Measurements from ENCODE around the gene H6PD.

H6PD gene

DNA sequence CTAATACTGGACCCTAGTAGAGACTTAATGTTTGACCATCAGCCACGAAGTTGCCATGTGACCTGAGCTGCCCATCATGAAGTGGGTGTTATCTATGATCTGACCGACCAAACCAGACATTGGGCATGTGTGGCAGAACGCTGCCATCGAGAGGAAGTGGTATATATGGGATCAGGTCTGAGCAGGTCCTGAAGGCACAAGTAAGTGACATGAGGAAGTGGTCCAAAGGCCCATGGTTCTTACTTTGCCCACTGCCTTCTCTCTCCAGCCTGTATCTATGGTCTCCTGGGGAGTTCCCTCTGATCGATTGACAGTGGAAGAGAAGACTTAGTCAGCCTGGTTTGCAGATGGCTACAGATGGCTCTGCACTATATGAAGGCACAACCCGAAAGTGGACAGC, 66.0 kb downstream of the H6PD start:
- DNase-seq = no peak

DNA sequence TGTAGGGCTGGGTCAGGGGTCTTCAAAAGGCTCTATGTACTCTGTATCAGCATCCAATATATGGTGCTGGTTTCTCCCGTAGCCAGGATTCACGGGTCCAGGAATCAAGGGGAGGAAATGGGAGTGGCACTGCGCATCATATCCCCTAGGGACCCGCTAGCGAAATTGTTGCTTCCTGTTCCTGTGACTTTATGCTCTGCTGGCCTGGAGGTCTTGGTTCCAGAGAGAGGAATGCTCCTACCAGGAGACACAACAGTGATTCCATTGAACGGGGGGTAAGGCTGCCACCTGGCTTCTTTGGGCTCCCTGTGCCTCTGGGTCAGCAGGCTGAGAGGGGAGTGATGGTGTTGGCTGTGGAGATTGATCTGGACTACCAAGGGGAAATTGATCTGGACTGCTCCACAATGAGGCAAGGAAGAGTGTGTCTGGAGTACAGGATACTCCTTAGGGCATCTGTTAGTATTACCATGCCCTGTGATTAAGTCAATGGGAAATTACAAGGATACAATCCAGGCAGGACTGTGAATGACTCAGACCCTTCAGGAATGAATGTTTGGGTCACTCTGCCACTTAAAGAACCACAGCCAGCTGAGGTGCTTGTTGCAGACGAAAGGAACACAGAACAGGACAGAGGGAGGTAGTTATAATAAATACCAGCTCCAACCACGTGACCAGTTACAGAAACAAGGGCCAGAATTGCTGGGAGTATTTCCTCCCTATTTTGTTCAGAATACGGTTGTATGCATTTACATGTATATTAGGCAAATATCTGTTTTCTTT, 68.4 kb downstream of the H6PD start:
- DNase-seq = no peak

DNA sequence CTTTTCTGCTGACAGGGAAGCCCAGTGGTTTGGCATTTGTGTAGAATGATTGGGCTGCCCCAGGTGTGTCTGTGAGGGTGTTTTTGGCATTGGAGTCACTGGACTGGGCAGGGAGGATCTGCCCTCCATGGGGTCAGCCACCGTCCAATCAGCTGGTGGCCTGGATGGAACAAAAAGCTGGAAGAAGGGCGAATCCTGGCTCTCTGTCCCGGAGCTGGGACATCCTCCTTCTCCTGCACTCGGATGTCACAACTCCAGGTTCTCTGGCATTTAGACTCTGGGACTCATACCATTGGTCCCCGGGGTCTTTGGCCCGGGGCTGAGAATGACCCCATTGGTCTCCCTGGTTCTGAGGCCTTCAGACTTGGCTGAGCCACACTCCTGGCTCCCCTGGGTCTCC, 69.3 kb downstream of the H6PD start:
- DNase-seq = no peak

DNA sequence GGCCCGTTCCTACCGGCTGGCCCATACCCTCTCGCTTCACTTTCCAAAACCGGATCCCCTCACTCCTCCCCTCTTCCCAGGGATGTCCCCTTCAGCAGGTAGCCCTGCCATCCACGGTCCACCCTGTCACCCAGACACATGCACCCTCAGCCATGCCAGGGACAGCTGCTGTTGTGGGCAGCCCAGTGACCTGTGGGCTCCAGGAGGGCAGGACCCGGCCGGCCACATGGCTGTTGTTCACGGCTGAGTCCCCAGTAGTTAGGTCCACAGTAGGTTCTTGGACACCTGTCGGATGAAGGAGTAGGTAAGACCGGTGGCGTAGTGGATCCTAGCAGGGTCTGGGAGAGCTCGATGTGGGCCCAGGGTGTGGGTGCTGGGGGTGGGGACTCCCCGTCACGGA, 70.6 kb downstream of the H6PD start:
- no peak for DNase-seq

DNA sequence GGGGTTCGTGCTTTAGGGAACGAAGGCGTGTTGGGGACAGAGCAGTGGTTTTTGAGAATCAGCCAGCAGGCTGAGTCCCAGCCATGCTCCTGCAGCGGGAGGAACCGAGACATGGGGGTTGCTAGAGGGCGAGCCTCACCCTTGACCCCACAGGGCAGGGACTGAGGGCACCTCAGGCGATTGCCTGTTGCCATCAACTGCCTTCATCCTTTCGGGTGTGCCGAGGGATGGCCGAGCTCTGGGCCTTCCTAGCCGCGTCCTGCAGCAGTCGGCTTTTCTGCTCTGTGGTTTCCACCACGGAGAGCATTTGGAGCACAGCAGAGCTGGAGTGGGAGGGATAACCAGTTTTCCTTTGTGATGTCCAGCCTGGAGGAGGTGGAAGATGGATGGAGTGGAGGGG, 71.4 kb downstream of the H6PD start:
- no peak for DNase-seq

DNA sequence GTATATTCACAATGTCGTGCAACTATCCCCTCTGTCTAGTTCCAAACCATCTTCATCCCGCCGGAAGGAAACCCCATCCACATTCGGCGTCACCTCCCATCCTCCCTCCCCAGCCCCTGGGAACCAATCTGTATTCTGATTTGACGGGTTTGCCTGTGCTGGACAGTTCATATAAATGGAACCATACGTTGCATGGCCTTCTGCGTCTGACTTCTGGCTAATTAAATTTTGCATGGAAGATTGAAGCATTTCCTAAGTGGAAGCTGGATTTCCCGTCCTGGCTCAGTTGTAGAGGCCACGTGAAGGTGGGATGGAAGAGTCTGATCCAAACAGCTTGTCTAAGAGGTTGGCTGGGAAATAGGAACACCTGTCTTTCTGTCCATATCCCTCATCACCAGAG, 72.7 kb downstream of the H6PD start:
- no peak for DNase-seq

DNA sequence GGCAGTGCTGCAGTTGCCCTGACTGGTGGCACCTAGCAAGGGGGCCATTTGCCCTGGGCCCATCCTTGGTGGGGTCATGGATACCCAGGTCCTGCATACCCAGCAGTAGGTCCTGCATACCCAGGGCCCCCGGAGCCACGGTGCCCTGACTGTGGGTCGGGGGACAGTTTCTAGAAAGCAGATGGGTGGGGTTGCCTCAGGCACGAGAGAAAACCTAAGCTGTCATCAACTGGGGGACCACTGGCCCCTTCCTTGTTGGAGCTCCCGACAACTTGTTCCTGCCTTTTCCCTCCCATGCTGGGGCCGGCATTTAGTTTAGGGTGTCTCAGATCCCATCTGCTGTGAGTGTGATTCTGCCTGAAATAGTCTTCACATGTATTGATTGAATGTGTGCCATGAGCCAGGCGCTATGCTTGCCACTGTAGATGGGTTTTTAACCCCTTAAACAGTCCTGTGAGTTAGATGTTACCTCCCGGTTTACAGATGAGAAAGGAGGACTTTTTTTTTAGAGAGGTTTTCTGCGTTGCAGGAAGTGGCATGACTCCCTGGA, 73.7 kb downstream of the H6PD start:
- no peak for DNase-seq

DNA sequence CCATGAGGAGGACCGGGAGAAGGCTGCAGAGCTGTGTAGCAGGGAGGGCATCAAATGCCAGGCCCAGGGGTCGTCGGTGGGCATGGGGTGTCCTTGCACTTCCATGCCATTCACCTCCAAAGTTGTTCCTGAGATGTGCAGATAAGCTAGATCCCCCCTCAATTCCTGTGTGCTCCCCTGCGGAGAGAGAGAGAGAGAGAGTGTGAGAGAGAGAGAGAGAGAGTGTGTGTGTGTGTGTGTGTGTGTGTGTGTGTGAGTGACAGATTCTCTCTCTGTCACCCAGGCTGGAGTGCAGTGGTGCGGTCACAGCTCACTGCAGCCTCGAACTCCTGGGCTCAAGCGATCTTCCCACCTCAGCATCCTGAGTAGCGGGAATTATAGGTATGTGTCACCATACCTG, 74.5 kb downstream of the H6PD start:
- DNase-seq = no peak

DNA sequence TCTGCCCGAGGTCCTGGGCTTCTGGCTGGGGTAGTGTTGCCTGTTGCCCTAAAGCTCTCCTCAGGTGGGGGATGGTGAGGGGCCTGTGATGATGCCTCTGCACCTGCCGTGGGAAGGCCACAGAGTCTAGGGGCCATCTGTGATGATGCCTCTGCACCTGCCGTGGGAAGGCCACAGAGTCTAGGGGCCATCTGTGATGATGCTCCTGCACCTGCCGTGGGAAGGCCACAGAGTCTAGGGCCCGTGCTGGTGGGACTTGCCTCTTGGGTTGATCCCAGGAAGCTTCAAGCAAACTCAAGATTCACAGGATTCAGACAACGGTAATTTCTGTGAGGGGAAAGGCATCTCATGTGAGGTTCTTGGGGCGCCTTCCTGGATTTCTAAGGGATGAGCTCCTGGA, 75.4 kb downstream of the H6PD start:
- DNase-seq = no peak

DNA sequence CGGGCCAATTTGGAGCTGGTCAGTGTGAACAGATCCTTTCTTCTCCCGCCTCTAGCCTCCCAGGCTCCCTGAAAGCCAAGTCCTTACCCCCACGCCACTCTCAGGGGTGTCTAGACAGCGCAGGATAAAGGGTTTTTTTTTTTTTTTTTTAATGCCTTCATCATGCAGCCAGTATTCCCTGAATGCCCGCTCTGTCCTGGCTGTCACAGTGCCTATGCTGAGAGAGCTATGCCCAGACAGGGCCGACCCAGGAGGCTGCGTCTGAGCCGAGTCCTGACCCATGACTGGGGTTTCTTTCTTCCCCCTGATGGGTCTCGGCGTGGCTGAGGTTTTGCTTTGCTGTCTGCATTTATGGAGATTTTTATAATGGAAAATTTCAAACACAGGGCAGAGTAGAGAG, 76.5 kb downstream of the H6PD start:
- DNase-seq = no peak

DNA sequence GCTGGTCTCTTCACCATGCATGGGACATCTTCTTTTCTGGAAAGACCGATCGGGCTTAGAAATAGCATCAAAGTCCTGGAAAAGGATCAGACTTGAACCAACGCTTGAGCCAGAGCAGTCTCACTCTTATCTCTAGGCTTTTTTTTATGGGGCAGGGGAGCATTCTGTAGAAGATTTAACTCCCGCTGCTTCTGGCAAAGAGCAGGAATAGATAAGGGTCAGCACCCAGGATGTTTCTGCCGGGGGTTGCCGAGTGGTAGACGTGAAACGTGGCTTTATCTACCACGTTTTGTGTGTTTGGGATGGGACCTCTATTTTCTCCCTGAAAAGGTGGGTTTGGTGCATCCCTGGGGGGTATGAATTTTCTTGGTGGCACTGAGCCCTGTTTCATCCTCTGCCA, 76.9 kb downstream of the H6PD start:
- no peak for DNase-seq

DNA sequence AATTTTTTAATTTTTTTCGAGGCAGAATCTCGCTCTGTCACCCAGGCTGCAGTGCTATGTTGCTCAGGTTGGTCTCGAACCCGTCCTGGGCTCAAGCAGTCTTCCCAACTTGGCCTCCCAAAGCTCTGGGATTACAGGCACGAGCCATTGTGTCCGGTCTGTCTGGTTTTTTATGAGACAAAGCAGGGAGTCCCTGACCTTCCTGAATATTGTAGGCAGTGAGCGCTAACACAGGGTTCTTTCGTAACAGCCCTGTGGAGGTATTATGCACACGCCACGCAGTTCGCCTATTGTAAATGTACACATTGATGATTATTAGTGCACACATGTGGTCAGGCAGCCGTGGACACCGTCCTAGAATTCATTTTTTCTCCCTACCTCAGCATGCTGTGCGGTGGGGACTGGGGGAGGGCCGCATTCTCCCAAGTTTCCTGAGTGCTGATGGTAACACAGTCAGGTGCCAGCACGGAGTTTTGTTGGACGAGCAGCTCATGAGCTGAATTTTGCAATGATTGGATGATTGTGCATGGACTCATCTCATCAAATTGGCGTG, 77.7 kb downstream of the H6PD start:
- DNase-seq = no peak

DNA sequence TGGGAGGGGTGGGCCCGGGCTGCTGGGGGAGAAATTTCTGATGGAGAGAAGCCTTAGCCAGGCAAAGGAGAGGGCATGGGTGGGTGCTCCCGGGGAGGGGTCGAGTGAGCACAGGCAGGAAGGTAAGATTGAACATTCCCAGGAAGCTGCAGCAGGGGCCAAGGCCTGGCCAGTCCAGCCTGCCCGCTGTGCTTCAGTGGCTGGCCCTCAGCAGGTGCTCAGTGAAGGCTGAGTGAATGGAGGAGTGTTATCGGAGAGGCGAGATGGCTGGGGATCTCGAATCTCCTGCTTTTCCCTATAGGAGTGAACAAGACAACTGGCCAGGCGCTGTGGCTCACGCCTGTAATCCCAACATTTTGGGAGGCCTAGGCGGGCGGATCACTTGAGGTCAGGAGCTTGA, 79.0 kb downstream of the H6PD start:
- no peak for DNase-seq

DNA sequence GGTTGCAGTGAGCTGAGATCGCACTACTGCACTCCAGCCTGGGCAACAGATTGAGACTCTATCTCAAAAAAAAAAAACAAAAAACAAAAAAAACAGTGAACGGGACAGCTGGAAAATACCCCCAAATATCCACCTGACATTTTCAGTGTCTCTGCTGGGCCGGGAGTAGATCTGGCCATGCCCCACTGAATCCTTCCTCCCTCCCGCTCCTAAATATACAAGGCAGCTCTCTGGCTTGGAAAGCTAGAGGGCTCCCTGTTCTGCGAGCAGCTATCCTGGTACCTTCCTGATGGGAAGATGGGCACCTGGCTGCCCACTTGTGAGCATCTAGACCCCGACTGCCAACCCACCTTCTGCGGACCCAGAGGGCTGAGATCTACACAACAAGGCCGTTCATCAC, 79.5 kb downstream of the H6PD start:
- DNase-seq = no peak

DNA sequence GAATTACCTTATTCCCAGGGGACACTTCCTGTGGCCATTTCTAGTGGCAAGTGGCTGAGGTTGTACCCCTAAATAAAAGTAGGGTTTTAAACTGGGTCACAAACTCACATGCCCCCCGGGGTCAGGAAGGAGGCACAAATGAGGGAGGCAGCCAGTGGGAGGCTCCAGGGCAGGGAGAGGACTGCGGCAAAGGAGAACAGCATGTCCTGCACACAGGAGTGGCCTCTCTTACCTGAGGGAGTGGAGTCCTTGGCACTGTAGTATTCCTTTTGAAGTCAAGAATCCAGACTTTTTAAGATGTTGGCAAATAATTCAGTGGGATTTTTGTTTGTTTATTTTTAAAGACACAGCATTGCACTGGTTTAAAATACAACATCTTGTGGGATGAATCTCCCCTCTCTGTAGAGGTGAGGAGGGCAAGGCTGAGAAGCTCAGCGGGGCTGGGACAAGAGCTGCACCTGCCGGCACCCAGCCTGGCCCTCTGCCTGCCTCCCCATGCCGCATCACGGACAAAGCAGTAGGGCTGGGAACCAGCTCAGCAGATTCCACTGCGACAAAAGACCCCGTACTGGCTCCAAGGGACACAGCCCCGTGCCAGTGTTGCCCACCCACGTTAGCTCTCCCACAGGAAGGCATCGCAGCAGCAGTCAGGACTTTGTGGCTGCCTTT, 80.3 kb downstream of the H6PD start:
- no peak for DNase-seq

DNA sequence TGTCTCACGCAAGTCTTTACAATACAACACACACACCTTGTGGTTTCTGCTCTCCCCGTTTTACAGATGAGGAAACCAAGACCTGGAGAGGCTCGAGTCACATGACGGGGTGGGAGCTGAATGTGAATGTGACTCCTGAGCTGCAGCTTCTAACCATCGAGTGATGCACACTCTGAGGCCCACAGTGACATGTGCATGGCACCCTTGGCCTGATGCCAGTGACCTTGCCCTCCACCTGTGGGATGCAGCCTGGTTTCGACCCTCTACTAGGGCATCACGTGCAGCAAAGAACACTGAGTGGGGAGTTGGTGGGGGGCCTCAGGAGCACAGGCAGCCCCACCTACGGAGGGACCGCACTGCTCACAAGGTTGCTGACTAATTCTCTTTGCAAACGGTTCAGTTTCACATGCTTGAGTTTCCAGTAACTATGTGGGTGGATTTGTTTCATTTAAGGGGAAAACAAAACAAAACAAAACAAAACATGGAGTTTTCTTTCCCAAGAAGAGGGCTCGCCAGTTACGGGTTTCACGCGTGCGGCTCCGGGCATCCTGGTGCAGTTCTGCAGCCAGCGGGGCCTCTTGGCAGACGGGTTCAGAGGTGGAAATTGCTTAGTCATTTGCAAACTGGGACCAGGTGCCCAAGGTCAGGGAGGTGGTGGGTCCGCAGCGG, 81.0 kb downstream of the H6PD start:
- no peak for DNase-seq

DNA sequence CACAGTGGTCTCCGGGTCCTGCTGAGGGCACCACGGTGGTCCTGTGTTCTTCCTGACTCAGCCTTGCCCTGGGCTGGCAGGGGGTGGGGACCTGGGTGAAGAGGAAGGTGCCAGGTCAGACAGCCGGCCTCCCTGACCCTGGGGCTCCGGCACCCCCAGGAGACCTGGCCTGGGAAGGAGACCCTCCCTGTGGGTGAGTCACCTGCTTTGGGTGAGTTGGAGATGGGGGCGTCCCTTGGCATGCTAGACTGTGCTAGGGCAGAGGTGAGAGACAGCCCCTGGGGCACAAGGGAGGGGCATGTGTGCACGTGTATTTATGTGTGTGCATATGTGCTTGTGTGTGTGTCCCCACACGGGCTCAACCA, 81.5 kb downstream of the H6PD start:
- DNase-seq = no peak

DNA sequence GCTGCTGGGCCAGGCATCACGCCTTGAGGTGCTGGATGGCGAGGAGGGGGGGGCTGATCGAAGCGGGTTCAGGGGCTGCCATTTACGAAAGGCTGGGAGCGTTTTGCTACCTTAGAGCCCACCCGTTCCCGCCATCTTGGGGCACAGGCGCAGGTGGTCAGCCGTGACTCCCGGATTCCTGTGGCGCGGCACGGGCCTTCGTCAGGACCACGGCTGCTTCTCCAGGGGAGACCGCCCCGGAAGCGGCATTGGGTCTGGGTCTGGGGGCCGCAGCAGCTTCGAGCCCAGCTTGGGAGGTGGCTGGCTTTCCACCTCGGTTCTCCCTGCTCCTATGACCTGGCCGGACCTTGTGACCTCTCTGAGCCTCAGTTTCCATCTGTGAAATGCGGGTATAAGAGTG, 81.9 kb downstream of the H6PD start:
- no peak for DNase-seq

DNA sequence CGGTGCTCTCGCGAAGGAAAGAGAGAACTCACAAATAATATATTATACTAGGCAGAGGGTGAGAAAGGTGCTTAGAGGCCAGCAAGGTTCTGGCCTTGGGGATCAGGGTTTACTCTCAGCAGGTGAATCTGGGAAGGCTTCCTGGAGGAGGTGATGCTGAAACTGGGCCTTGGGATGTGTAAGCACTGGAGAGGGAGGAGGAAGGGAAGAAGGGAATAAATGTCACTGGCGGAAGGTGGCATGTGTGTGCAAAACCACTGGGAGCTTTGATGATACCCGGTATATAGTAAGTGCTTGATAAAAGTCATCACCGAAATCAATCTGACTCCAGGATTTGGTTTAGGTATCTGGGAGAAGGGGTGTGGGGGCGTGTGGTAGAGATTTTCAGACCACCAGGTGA, 82.5 kb downstream of the H6PD start:
- no peak for DNase-seq

DNA sequence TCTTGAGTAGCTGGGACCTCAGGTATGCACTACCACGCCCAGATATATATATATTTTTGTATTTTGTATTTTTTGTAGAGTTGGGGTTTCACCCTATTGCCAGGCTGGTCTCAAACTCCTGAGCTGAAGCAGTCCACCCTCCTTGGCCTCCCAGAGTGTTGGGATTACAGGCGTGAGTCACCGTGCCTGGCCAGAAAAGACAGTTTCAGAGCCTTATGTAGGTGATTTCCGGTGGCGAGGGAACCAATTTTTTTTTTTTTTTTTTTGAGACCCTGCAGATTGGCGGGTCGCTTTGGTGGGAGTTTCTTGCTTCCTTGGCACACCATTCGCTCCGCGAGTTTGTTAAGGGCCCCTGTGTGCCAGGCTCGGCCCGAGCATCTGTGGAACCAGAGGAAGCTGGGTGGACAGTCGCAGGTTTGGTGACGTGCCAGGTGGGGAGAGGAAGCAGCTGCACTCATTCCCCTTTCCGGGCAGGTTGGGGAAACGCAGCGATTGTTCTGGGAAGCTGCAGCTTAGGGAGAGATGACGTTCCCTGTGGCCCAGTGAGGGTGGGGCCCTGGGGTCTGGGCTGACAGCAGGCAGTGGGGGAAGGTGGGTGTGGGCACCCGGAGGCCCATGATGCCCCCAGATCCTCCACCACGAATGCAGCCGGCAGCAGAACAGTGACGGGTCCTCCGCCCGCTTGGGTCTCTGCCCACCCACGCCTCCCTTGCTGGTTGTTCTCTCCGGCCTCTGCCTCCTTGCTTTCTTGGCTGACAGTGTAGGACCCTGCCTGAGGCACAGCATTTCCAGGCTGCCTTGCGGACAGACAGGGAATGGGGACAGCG, 83.2 kb downstream of the H6PD start:
- DNase-seq = no peak

DNA sequence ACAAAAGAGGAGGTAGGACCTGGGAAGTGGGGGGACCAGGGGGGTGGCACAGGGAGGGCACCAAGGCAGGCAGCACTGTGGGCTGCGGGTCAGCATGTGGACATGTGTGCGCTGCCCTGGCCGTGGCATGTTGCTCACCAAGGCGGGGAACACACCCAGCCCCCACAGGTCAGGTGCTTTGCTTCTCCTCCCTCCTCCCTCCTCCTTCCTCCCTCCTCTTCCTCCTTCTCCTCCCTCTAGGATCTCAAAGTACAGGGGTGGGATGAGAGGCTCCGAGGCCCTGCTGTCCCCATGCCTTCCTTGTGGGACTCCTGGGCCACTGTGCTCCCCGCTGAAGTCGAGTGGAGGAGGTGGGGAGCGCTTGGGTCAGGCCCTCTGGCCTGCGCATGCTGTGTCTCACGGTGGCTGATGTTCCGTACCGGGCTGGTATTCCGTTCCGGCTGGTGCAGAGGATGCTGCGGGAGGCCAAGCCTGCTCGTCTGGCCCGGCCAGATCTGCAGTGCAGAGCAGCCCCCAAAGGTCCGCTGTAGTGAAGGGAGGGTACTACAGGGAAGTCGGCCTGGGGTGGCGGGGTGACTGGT, 84.7 kb downstream of the H6PD start:
- no peak for DNase-seq

DNA sequence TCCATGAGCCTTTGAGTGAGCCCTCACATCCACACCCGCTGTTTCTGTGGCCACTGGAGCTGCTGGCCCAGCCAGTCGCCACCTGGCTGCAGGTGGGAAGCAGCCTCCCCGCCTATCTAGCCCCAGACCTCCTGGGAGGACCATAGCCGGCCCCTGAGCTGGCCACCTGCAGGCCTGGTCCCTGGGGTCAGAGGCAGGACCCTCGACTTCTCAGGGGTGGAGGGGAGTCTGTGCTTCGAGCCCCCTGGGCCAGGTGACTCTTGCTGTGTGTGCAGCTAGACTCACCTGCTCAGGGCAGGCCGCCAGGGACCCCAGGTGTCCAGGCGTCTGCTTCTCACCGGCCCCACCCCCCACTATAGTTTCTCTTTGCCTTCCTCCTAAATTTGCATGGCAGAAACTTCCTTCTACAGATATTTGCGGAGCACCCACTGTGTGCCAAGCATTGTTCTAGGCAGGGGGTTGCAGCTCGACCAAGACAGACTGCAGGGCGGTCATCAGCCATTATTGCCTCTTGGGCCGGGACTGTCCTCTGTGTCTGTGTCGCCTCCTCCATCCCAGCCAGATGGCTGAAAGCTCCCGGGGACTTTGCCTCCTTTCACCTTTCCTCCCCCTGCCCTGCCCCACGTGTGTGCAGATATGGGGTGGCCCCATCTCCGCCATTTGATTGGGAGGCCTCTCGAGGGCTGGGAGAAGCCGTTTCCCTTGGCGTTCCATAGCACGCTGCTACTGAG, 85.4 kb downstream of the H6PD start:
- DNase-seq = no peak
